ENCODE measurements around the gene OR7C2.
"Not testable (repeated sequence)": the region's sequence is repeated elsewhere in the genome, so short reads cannot be mapped to it uniquely, and the experiment has no call there.

Gene OR7C2
- total RNA-seq = 0 reads per million in 4 donors

- no peak for DNase-seq
These were observed at the start of gene OR7C2 for GRCh38 chr19:14941189-14941588. Gene OR7C2, plus strand, starts transcription at chr19:14941489. Its CDS starts 0 bp downstream, at chr19:14941489.

DNA sequence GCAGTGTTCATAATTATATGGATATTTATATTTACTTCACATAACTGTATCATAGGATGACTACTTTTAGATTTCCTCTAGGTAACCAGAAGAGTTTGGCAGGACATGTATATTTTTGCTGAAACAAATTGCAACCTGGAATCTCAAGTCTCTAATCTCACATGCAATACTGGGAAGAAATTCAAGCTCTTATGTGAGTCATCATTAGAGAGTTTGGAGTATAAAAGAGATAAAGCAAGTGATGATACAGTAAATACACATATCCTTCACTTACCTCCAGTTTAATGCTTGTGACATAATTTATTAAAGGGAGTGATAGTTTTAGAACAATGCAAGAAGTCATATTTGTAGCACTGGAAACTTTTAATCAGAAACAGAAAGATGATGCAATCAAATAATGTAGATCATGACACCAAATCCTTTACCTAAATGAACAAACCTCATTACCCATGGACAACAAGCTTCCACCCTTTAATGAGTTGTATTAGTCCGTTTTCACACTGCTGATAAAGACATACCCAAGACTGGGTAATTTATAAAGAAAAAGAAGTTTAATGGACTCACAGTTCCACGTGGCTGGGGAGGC, 39.5 kb upstream of the OR7C2 start:
- DNase-seq = no peak

GRCh38 chr19:14906711-14907110, 34.6 kb upstream of the OR7C2 start:
- DNase-seq = no peak

GRCh38 chr19:14915116-14915515, 26.2 kb upstream of the OR7C2 start:
- DNase-seq = no peak

DNA sequence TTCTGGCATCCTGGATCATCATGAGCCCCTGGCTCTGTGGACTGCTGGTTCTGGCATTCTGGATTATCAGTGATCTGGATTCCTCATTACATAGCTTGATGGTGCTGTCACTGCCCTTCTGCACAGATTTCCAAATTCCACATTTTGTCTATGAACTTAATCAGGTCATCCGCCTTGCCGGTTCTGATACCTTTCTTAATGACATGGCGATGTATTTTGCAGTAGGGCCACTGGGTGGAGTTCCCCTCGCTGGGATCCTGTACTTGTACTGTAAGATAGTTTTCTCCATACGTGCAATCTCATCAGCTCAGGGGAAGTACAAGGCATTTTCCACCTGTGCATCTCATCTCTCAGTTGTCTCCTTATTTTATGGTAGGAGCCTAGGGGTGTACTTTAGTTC, 24.4 kb upstream of the OR7C2 start:
- no peak for DNase-seq

DNA sequence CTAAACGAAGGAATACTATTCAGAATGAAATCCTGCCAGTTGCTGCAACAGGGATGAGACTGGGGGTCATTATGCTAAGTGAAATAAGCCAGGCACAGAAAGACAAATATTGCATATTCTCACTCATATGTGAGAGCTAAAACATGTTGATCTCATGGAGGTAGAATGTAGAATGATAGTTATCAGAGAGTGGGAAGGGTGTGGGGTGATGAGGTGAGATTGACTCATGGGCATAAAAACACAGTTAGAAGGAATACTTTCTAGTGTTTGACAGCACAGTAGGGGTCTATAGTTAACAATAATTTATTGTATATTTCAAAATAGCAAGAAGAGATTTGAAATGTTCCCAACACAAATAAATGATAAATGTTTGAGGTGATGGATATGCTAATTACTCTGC, 7.8 kb upstream of the OR7C2 start:
- no peak for DNase-seq

GRCh38 chr19:14940266-14940665, 1.0 kb upstream of the OR7C2 start:
- no peak for DNase-seq

GRCh38 chr19:14943601-14944000, 2.3 kb downstream of the OR7C2 start:
- DNase-seq = no peak

DNA sequence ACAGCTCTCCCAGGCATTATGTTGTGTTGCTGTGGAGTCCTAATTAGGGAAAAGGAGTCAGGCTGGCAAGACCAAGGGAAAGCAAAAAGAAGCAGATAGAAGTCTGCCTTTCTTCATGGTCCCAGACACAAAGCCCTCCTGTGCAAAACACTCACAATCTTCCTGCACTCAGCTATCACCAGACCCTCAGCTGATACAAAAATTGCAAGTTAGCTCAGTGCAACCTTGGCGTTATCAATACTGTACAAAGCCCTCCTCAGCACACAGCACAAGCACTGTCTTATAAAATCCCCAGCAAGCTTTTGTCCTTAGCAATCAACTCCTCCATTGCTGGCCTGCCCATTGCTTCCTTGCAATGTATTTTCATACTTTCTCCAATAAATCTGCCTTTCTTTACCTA, 3.2 kb downstream of the OR7C2 start:
- DNase-seq = no peak

- DNase-seq = not testable (repeated sequence)
These were observed 8.1 kb downstream of the OR7C2 start for GRCh38 chr19:14949413-14949812.

- no peak for DNase-seq
These were observed 8.6 kb downstream of the OR7C2 start for GRCh38 chr19:14949876-14950275.

DNA sequence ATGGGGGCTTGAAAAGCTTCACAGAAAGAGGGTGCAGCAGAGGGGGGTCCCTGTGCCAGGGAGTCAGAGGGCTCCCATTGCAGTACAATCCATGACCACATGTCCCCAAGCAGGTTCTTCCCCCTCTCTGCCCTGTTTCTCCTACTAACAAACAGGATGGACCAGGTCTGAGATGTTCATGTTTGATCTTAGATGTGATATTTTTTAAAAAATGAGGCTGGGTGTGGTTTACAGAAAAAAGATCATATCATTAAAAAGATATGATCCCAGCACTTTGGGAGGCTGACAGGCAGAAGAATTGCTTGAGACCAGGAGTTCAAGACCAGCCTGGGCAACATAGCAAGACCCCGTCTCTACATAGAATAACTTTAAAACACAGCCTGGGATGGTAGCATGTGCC, 9.1 kb downstream of the OR7C2 start:
- no peak for DNase-seq

GRCh38 chr19:14952767-14953166, 11.5 kb downstream of the OR7C2 start:
- no peak for DNase-seq

DNA sequence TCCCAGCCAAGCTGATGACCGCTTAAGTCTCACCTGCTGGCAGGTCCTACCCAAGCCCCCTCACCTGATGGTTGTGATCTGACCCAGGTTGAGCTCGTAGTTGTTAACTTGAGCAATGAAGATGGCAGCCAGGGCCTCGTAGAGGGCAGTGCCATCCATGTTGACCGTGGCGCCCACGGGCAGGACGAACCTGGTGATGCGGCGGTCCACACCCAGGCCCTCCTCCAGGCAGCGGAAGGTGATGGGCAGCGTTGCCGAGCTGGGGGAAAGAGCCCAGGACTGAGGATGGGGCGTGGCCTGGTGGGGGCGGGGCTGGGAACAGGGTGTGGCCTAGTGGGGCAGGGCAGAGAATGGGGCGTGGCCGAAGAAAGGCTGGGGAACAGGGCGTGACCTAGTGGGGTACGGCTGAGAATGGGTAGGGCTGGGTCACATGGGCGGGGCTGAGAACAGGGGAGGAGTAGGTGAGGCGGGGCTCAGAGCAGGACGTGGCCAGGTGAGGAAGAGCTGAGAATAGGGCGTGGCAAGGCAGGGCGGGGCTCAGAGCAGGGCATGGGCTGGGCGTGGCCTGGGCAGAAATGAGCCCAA, 12.9 kb downstream of the OR7C2 start:
- DNase-seq = no peak

GRCh38 chr19:14957464-14957863, 16.2 kb downstream of the OR7C2 start:
- DNase-seq = no peak

GRCh38 chr19:14959263-14959662, 18.0 kb downstream of the OR7C2 start:
- DNase-seq = no peak

DNA sequence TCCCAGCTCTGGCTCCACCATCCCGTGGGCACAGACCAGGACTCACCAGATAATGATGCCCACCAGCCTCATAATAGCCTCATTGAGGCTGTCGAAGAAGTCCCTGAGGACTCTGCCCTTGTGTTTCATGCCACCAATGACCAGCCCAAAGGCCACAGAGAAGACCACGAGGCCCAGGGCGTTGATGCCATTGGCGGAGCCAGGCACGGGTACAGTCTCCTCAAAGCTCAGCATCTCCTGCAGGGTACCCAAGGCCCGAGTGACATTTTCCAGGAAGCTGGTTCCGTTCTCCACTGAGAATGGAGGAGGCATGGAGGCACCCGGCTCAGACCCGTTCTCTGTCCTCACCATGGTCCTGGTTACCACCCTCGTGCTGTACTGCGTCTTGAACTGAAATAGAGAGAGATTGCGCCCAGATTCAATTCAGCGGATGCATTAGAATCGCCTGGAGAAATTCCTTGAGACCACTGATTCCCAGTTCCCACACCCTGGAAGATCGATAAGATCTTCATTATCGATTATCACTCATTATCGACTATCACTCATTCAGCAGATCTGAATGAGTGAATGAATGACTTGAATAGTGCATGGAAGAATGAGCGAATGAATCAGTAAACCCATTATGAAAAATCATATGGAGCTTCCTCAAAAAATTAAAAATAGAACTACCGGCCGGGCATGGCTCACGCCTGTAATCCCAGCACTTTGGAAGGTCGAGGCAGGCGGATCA, 20.8 kb downstream of the OR7C2 start:
- no peak for DNase-seq

GRCh38 chr19:14968247-14968646, 27.0 kb downstream of the OR7C2 start:
- no peak for DNase-seq

GRCh38 chr19:14971474-14971873, 30.2 kb downstream of the OR7C2 start:
- no peak for DNase-seq

GRCh38 chr19:14972676-14973075, 31.4 kb downstream of the OR7C2 start:
- no peak for DNase-seq

- no peak for DNase-seq
These were observed 33.2 kb downstream of the OR7C2 start for GRCh38 chr19:14974488-14974887.

GRCh38 chr19:14977128-14977527, 35.8 kb downstream of the OR7C2 start:
- DNase-seq = no peak

- no peak for DNase-seq
These were observed 37.0 kb downstream of the OR7C2 start for GRCh38 chr19:14978161-14978776.
